Astrocyte (in vitro differentiated cells and primary cell): ENCODE results near the gene VLDLR. TPM values are rescaled to one million over a fixed set of nuclear protein-coding genes. Genes with fewer than 3 reads are reported as not detected.

Source experiments
- DNase-seq: peaks from one replicate; pipeline ENCODE4 v3.0.0-alpha.2; 2010; ENCODE audit warnings: low read depth
- FAIRE-seq: peaks from 2 replicates; lab custom pipeline; 2011; peaks lifted over from hg19 to GRCh38; lab: Jason Lieb, UNC
- H2AFZ ChIP-seq: 2 replicates; pipeline ENCODE4 v1.6.0; 2012; ENCODE audit warnings: low read depth, low read length, inconsistent platforms
- H3K27ac ChIP-seq: 2 replicates; pipeline ENCODE4 v1.5.1; 2011; ENCODE audit warnings: low read depth, low read length, inconsistent platforms
- H3K27me3 ChIP-seq: 2 replicates; pipeline ENCODE4 v1.6.0; 2011; ENCODE audit warnings: low read length, inconsistent platforms; ENCODE audit not compliant: insufficient read depth
- H3K36me3 ChIP-seq: 2 replicates; pipeline ENCODE4 v1.5.1; 2011; ENCODE audit warnings: low read length, inconsistent platforms; ENCODE audit not compliant: insufficient read depth
- H3K4me1 ChIP-seq: 2 replicates; pipeline ENCODE4 v1.5.1; 2011; ENCODE audit warnings: low read length, inconsistent platforms; ENCODE audit not compliant: insufficient read depth
- H3K4me2 ChIP-seq: 2 replicates; pipeline ENCODE4 v1.6.0; 2012; ENCODE audit warnings: low read length, inconsistent platforms
- H3K4me3 ChIP-seq: 2 replicates; pipeline ENCODE4 v1.5.1; 2011; ENCODE audit warnings: low read depth, mild to moderate bottlenecking, low read length, inconsistent platforms; ENCODE audit not compliant: insufficient read depth
- H3K79me2 ChIP-seq: 2 replicates; pipeline ENCODE4 v1.6.0; 2012; ENCODE audit warnings: mild to moderate bottlenecking, low read length, inconsistent platforms; ENCODE audit not compliant: insufficient read depth
- H3K9ac ChIP-seq: 2 replicates; pipeline ENCODE4 v1.6.0; 2012; ENCODE audit warnings: mild to moderate bottlenecking, low read length, inconsistent platforms
- H3K9me3 ChIP-seq: 2 replicates; pipeline ENCODE4 v1.5.1; 2012; ENCODE audit warnings: low read depth, mild to moderate bottlenecking, low read length, inconsistent platforms; ENCODE audit not compliant: insufficient read depth
- H4K20me1 ChIP-seq: 2 replicates; pipeline ENCODE4 v1.6.0; 2012; ENCODE audit warnings: low read length, inconsistent platforms; ENCODE audit not compliant: insufficient read depth
- H3K27ac Mint-ChIP-seq: one replicate; pipeline ENCODE4 v1.8.0; 2021; ENCODE audit warnings: mild to moderate bottlenecking, mixed read lengths; ENCODE audit not compliant: unreplicated experiment
- H3K27me3 Mint-ChIP-seq: one replicate; pipeline ENCODE4 v1.8.0; 2021; ENCODE audit warnings: low read depth, mixed read lengths; ENCODE audit not compliant: unreplicated experiment
- H3K36me3 Mint-ChIP-seq: one replicate; pipeline ENCODE4 v1.8.0; 2021; ENCODE audit warnings: low read depth, mixed read lengths; ENCODE audit not compliant: unreplicated experiment
- H3K4me1 Mint-ChIP-seq: one replicate; pipeline ENCODE4 v1.8.0; 2021; ENCODE audit warnings: low read depth, mixed read lengths; ENCODE audit not compliant: unreplicated experiment
- H3K4me3 Mint-ChIP-seq: one replicate; pipeline ENCODE4 v1.8.0; 2021; ENCODE audit warnings: mild to moderate bottlenecking, moderate library complexity, mixed read lengths; ENCODE audit not compliant: unreplicated experiment
- H3K9me3 Mint-ChIP-seq: one replicate; pipeline ENCODE4 v1.8.0; 2021; ENCODE audit warnings: mild to moderate bottlenecking, mixed read lengths; ENCODE audit not compliant: unreplicated experiment
- EZH2 ChIP-seq: IDR thresholded peaks from 2 replicates; pipeline ENCODE4 v1.6.1; 2012; ENCODE audit warnings: mild to moderate bottlenecking, low read length, inconsistent platforms; ENCODE audit not compliant: insufficient read depth
- total RNA-seq: library from RNA; stranded (reverse); gene quantifications from 2 replicates; pipeline ENCODE4 v1.2.1, GENCODE V29; 2021
- TF ChIP-seq, protein P1 (sequence below): IDR thresholded peaks from 2 replicates; pipeline ENCODE4 v1.5.1; 2011; ENCODE audit warnings: low read depth, mild to moderate bottlenecking, inconsistent platforms, low read length, moderate library complexity; ENCODE audit not compliant: insufficient read depth

The VLDLR gene
- total RNA-seq, 1 donor from 2014 or later: 63.2 TPM

DNA sequence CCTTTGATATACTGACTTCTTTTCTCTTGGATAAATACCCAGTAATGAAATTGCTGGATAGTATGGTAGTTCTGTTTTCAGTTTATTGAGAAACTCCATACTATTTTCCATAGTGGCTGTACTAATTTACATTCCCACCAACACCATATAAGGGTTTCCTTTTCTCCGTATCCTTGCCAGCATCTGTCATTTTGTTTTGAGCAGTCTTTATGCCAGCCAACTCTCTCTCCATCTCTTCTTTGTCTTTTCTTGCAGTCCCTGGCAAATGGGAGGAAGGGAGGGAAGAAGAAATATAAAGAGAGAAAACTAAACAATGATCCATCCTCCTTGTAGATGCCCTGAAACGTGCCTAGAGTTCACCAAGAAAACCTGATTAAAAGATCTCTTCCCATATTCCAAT lies 9.6 kb upstream of the VLDLR start:
- Histone ChIP-seq H2AFZ (no peak overlapping the region), H3K36me3 (no peaks in the 10 kb centered on the region), H3K4me2 (no peak overlapping the region), H3K4me1 (no peaks in the 10 kb centered on the region), H4K20me1 (no peaks in the 10 kb centered on the region), H3K27me3 (no peaks in the 10 kb centered on the region), H3K9me3 (no peaks in the 10 kb centered on the region), H3K27ac (no peak overlapping the region), H3K9ac (no peak overlapping the region), H3K4me3 (no peak overlapping the region), H3K79me2 (no peaks in the 10 kb centered on the region)
- FAIRE-seq: no peak
- DNase-seq: no peak
- TF ChIP-seq, protein P1, sequence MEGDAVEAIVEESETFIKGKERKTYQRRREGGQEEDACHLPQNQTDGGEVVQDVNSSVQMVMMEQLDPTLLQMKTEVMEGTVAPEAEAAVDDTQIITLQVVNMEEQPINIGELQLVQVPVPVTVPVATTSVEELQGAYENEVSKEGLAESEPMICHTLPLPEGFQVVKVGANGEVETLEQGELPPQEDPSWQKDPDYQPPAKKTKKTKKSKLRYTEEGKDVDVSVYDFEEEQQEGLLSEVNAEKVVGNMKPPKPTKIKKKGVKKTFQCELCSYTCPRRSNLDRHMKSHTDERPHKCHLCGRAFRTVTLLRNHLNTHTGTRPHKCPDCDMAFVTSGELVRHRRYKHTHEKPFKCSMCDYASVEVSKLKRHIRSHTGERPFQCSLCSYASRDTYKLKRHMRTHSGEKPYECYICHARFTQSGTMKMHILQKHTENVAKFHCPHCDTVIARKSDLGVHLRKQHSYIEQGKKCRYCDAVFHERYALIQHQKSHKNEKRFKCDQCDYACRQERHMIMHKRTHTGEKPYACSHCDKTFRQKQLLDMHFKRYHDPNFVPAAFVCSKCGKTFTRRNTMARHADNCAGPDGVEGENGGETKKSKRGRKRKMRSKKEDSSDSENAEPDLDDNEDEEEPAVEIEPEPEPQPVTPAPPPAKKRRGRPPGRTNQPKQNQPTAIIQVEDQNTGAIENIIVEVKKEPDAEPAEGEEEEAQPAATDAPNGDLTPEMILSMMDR: no peak
- no peak for TF ChIP-seq EZH2
- Mint-ChIP-seq H3K4me1 (peaks cover 13% of the 10 kb centered on the region), H3K4me3 (no peak overlapping the region), H3K36me3 (peaks cover 3% of the 10 kb centered on the region), H3K27me3 (no peaks in the 10 kb centered on the region), H3K9me3 (no peaks in the 10 kb centered on the region), H3K27ac (no peak overlapping the region)

- no peak overlapping the region for H3K9ac ChIP-seq
- H3K9me3 ChIP-seq: no peaks in the 10 kb centered on the region
- H3K27ac ChIP-seq: no peak overlapping the region
- no peaks in the 10 kb centered on the region for H3K36me3 ChIP-seq
- no peak for TF ChIP-seq EZH2
- TF ChIP-seq, protein P1: no peak
- H3K27me3 ChIP-seq: peaks cover 1% of the 10 kb centered on the region
- Mint-ChIP-seq H3K9me3 (no peaks in the 10 kb centered on the region), H3K36me3 (peaks cover 3% of the 10 kb centered on the region), H3K4me1 (peaks cover 13% of the 10 kb centered on the region), H3K27ac (no peak overlapping the region), H3K4me3 (no peak overlapping the region), H3K27me3 (peaks cover 2% of the 10 kb centered on the region)
- FAIRE-seq: no peak
- H3K79me2 ChIP-seq: no peaks in the 10 kb centered on the region
- no peak overlapping the region for H2AFZ ChIP-seq
- DNase-seq: no peak
- H3K4me1 ChIP-seq: no peaks in the 10 kb centered on the region
- H4K20me1 ChIP-seq: no peaks in the 10 kb centered on the region
- no peak overlapping the region for H3K4me3 ChIP-seq
- no peak overlapping the region for H3K4me2 ChIP-seq
These were observed 7.8 kb upstream of the VLDLR start for GRCh38 chr9:2613730-2614271.

GRCh38 chr9:2615497-2615896 lies 6.1 kb upstream of the VLDLR start:
- H3K9ac ChIP-seq: no peak overlapping the region
- Mint-ChIP-seq H3K4me1 (peaks cover 24% of the 10 kb centered on the region), H3K9me3 (no peaks in the 10 kb centered on the region), H3K27me3 (peaks cover 8% of the 10 kb centered on the region), H3K36me3 (peaks cover 3% of the 10 kb centered on the region), H3K27ac (no peak overlapping the region), H3K4me3 (no peak overlapping the region)
- FAIRE-seq (no peak), DNase-seq (no peak)
- TF ChIP-seq, protein P1: no peak
- no peak for TF ChIP-seq EZH2
- H3K27ac ChIP-seq: no peak overlapping the region
- no peaks in the 10 kb centered on the region for H3K9me3 ChIP-seq
- no peaks in the 10 kb centered on the region for H3K36me3 ChIP-seq
- no peaks in the 10 kb centered on the region for H3K79me2 ChIP-seq
- no peaks in the 10 kb centered on the region for H4K20me1 ChIP-seq
- no peaks in the 10 kb centered on the region for H3K4me1 ChIP-seq
- peaks cover 14% of the 10 kb centered on the region for H3K27me3 ChIP-seq
- no peak overlapping the region for H3K4me2 ChIP-seq
- H3K4me3 ChIP-seq: no peak overlapping the region
- no peak overlapping the region for H2AFZ ChIP-seq
